HUES48 (cell line): ENCODE results near the gene FFAR4.

Experiments
- H3K27ac ChIP-seq: one replicate; pipeline ENCODE4 v1.7.0; 2013; ENCODE audit warnings: low read depth, low read length, inconsistent platforms
- H3K27me3 ChIP-seq: 2 replicates; pipeline ENCODE4 v1.6.1; 2013; ENCODE audit warnings: mild to moderate bottlenecking, low read length; ENCODE audit not compliant: control insufficient read depth, insufficient read depth
- H3K36me3 ChIP-seq: 2 replicates; pipeline ENCODE4 v1.6.1; 2013; ENCODE audit warnings: low read length; ENCODE audit not compliant: control insufficient read depth, insufficient read depth
- H3K4me1 ChIP-seq: 2 replicates; pipeline ENCODE4 v1.6.1; 2013; ENCODE audit warnings: mild to moderate bottlenecking, low read length; ENCODE audit not compliant: control insufficient read depth, insufficient read depth
- H3K4me3 ChIP-seq: 2 replicates; pipeline ENCODE4 v1.5.1; 2013; ENCODE audit warnings: mild to moderate bottlenecking, low read depth, low read length
- H3K9ac ChIP-seq: 2 replicates; pipeline ENCODE4 v1.6.1; 2013; ENCODE audit warnings: mild to moderate bottlenecking, low read depth, low read length, moderate library complexity
- H3K9me3 ChIP-seq: 2 replicates; pipeline ENCODE4 v1.6.1; 2013; ENCODE audit warnings: low read length; ENCODE audit not compliant: control insufficient read depth, insufficient read depth

FFAR4 gene

DNA sequence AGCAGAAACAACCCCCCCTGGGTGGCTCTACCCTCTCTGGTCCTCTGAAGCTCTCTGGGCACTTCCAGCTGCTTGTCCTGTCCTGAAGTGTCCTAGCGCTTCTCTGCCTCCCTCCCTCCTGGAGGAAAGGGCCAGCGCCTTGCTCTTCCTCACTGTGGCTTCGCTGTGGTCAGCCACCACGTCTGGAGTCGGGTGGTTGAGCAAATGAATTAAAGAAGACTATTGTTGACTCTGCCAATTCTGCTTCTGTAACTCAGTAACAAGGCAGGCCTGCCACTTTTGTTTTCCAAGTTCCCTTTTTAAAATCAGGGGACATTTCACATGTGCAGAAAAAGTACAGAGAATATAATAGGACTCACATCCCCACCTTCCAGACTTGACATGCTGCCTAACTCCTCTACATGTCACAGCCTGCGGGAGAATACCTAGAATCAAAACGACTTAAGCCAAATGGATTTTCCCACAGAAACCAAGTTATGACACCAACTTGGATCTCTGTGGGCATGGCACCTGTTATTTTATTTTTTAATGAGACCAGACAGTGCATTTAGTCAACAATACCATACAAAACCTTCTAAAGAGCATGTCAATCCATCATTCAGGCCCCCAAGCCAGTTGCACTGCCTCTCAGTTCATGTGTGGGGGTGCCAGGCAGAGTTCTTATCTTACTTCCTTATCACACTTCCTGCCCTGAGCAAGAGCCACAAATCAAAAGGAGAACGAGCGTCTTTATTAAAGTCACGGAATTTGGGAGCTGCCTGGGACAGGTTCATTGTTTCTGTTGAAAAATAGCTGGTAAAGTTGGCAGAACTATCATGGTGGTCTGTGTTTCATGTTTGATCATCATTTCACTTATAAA, 6.8 kb downstream of the FFAR4 start:
- H3K9ac ChIP-seq = no peak overlapping the region
- no peaks in the 10 kb centered on the region for H3K9me3 ChIP-seq
- H3K27me3 ChIP-seq = peaks cover 67% of the 10 kb centered on the region
- no peaks in the 10 kb centered on the region for H3K36me3 ChIP-seq
- no peak overlapping the region for H3K27ac ChIP-seq
- H3K4me1 ChIP-seq = peaks cover 7% of the 10 kb centered on the region; the same call in 1 of the 2 replicates
- no peak overlapping the region for H3K4me3 ChIP-seq

DNA sequence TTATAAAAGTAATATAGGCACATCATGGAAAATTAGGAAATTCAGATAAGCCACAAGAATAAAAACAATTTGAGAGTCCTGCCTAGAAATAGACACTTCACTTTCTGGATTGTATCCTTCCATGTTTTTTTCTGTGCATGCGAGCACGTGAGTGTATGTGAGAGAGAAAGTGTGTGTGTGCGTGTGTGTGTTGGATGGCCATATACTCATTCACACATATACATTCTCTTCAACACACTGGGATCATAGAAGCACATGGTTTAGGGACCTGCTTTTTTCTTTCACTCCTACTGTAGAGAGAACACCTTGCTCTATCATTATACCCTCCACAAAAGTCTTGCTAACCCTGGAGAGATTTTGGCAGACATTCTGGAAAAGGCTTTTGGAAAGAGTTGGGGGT, 7.5 kb downstream of the FFAR4 start:
- no peak overlapping the region for H3K27ac ChIP-seq
- H3K4me1 ChIP-seq = peaks cover 4% of the 10 kb centered on the region; the same call in 1 of the 2 replicates
- H3K36me3 ChIP-seq = no peaks in the 10 kb centered on the region
- no peak overlapping the region for H3K4me3 ChIP-seq
- H3K27me3 ChIP-seq = peaks cover 61% of the 10 kb centered on the region
- no peak overlapping the region for H3K9ac ChIP-seq
- H3K9me3 ChIP-seq = no peaks in the 10 kb centered on the region

- Histone ChIP-seq H3K9me3 (no peaks in the 10 kb centered on the region), H3K4me1 (no peaks in the 10 kb centered on the region), H3K36me3 (no peaks in the 10 kb centered on the region), H3K27ac (no peak overlapping the region), H3K27me3 (peaks cover 31% of the 10 kb centered on the region), H3K9ac (no peak overlapping the region), H3K4me3 (no peak overlapping the region)
Observed at GRCh38 chr10:93576888-93577287, 10.4 kb downstream of the FFAR4 start.

DNA sequence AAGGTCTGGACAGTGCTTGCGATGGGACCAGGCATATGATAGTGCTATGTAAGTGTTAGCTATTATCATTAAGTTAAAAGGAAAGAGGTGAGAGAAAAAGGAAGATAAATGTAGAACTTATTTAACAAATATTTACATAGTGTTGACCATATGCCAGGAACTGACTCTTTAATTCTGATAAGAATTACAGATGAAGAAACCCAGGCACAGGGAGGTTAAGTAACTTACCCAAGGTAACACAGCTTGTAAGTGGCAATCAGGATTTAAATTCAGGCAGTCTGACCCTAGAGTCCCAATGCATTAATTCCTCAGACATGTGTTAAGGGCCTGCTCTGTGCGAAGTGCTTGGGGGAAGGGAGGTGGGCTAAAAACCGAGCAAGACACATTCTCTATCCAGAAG, 11.1 kb downstream of the FFAR4 start:
- no peaks in the 10 kb centered on the region for H3K9me3 ChIP-seq
- no peak overlapping the region for H3K9ac ChIP-seq
- H3K27ac ChIP-seq = no peak overlapping the region
- H3K4me3 ChIP-seq = no peak overlapping the region
- H3K4me1 ChIP-seq = no peaks in the 10 kb centered on the region
- H3K36me3 ChIP-seq = no peaks in the 10 kb centered on the region
- H3K27me3 ChIP-seq = peaks cover 24% of the 10 kb centered on the region

DNA sequence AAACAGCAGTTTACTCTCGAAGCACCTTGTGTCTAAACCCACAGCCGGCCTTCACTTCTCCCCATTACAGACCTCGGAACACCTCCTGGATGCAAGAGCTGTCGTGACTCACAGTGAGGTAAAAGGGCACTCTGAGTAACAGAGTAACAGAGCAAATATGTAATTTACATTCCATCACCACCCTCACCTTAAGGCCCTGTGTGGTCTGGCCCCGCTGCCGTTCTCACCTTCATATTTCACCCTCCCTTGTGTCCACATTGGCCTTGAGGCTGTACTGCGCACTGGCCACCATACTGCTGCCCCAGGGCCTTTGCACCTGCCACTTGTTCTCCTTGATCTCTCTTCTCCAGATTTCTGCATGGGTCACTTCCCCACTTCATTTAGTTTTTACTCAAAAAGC, 12.6 kb downstream of the FFAR4 start:
- no peaks in the 10 kb centered on the region for H3K9me3 ChIP-seq
- H3K4me1 ChIP-seq = no peaks in the 10 kb centered on the region
- H3K27me3 ChIP-seq = peaks cover 11% of the 10 kb centered on the region
- no peaks in the 10 kb centered on the region for H3K36me3 ChIP-seq
- H3K27ac ChIP-seq = no peak overlapping the region
- no peak overlapping the region for H3K9ac ChIP-seq
- no peak overlapping the region for H3K4me3 ChIP-seq

DNA sequence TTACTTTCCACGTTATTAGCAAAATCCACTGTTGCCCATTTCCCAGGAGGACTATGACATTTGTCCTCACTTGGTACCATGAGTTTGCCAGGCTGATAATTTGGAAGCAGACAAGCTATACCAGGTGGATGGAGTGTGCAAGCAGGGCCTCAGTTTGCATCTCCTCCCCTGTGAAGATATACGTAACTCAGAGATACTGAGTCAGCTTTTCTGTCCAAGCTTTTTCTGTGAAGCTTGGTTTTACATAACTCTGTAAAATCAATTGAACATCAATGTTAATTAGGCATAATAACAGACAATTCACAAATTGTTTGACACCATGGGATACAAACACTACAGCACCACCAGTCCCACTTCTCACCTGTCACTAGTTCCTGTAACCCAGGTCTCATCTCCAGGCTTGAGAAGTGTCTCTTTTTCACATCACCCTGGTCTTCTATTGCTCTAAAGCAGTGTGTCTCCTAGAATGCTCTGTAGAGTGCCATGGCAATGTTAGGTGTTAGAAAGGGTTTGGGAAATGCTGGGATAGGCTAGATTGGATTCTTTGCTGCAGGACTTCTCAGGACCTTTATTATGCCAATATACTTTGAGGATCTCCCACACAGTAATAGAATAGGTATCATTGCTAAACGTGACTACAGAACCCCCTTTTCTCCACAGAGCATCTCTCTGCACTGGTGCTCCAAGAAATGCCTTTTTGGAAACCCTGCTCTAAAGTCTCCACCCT, 13.7 kb downstream of the FFAR4 start:
- H3K4me1 ChIP-seq = no peaks in the 10 kb centered on the region
- peaks cover 6% of the 10 kb centered on the region for H3K27me3 ChIP-seq
- no peaks in the 10 kb centered on the region for H3K36me3 ChIP-seq
- no peak overlapping the region for H3K9ac ChIP-seq
- H3K9me3 ChIP-seq = no peaks in the 10 kb centered on the region
- no peak overlapping the region for H3K4me3 ChIP-seq
- no peak overlapping the region for H3K27ac ChIP-seq

- no peak overlapping the region for H3K9ac ChIP-seq
- H3K27me3 ChIP-seq = no peaks in the 10 kb centered on the region; the same call in 1 of the 2 replicates
- no peak overlapping the region for H3K27ac ChIP-seq
- H3K4me3 ChIP-seq = no peak overlapping the region
- no peaks in the 10 kb centered on the region for H3K9me3 ChIP-seq
- H3K36me3 ChIP-seq = no peaks in the 10 kb centered on the region
- H3K4me1 ChIP-seq = no peaks in the 10 kb centered on the region
Observed at GRCh38 chr10:93580828-93581227, 14.4 kb downstream of the FFAR4 start.

DNA sequence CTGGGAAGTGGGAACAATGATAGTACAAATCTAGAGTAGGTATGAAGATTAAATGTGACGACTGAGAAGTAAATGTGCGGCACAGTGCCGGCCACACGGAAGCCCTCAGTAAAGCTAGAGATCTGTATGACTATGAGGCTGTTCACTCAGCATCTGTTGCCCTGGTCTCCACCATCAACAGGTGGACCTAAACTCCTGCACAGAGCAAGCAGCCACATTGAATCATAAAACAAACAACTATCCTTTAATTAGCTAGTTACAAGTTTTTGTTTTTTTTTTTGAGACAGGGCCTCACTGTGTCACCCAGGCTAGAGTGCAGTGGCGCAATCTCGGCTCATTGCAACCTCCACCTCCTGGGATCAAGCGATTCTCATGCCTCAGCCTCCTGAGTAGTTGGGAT, 18.0 kb downstream of the FFAR4 start:
- Histone ChIP-seq H3K9ac (no peak overlapping the region), H3K36me3 (no peaks in the 10 kb centered on the region), H3K4me3 (no peak overlapping the region), H3K4me1 (no peaks in the 10 kb centered on the region), H3K27ac (no peak overlapping the region), H3K9me3 (no peaks in the 10 kb centered on the region), H3K27me3 (no peaks in the 10 kb centered on the region; the same call in 1 of the 2 replicates)

GRCh38 chr10:93589648-93590562, 23.4 kb downstream of the FFAR4 start:
- Histone ChIP-seq H3K4me1 (peaks cover 14% of the 10 kb centered on the region; the same call in 1 of the 2 replicates), H3K27me3 (no peaks in the 10 kb centered on the region), H3K36me3 (no peaks in the 10 kb centered on the region), H3K4me3 (no peak overlapping the region), H3K9me3 (no peaks in the 10 kb centered on the region), H3K9ac (no peak overlapping the region), H3K27ac (no peak overlapping the region)

DNA sequence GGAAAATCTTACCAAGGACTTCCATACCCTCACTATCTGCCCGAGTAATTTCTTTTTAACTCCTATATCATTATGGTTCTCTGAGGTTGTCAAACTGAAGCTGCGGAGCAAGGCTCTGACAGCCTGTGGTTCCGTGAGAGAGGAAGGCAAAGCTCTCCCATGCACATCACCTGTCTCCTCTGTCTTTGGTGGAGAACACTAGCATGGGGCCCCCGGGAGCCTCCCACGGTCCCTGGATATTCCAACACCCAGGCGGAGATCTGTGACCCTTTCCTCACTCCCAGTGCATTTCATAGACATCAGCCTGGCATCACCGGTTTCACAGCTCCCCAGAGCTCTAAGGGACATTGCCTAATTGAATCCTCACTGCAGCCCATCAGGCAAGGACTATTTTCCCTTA, 24.2 kb downstream of the FFAR4 start:
- Histone ChIP-seq H3K27ac (no peak overlapping the region), H3K36me3 (no peaks in the 10 kb centered on the region), H3K9me3 (no peaks in the 10 kb centered on the region), H3K4me3 (no peak overlapping the region), H3K4me1 (peaks cover 14% of the 10 kb centered on the region; the same call in 1 of the 2 replicates), H3K9ac (no peak overlapping the region), H3K27me3 (no peaks in the 10 kb centered on the region)
